Tibial nerve (tissue), 4 donors: ENCODE data around the gene CST6. TPM values are rescaled to one million over a fixed set of nuclear protein-coding genes. Genes with fewer than 3 reads are reported as not detected.

ENCODE experiments used
- DNase-seq, 2 donors: peaks; one replicate each; pipeline ENCODE4 v3.0.0-alpha.2; 2019; ENCODE audit warnings: low spot score in 2 of 2
- H3K27ac ChIP-seq, 4 donors: fragments of 200-600 bp; sonication (generic) in 3 of 4; one replicate each; pipeline ENCODE4 v1.5.1; 2017 to 2019; ENCODE audit warnings: mild to moderate bottlenecking in 1 of 4
- H3K27me3 ChIP-seq, 2 donors: fragments of 200-600 bp; sonication (generic) in 1 of 2; one replicate each; pipeline versions ENCODE4 v1.5.1 to v1.6.0; 2017 to 2019
- H3K36me3 ChIP-seq, 3 donors: fragments of 200-600 bp; sonication (generic); one replicate each; pipeline ENCODE4 v1.5.1; 2018 to 2019
- H3K4me1 ChIP-seq, 4 donors: fragments of 200-600 bp; sonication (generic) in 3 of 4; one replicate each; pipeline ENCODE4 v1.5.1; 2017 to 2019
- H3K4me3 ChIP-seq, 4 donors: fragments of 200-600 bp; sonication (generic) in 3 of 4; one replicate each; pipeline ENCODE4 v1.5.1; 2017 to 2019; ENCODE audit warnings: mild to moderate bottlenecking in 1 of 4, moderate library complexity in 1 of 4
- H3K9me3 ChIP-seq, 4 donors: fragments of 200-600 bp; sonication (generic) in 3 of 4; one replicate each; pipeline ENCODE4 v1.5.1; 2017 to 2019
- CTCF ChIP-seq, 5 experiments: fragments of 200-600 bp in 3 of 5; fragments of 450-650 bp in 2 of 5; sonication (generic) in 3 of 5; IDR thresholded peaks; one replicate each; pipeline ENCODE4 v1.5.1; 2016 to 2019; ENCODE audit warnings: antibody characterized with exemption in 5 of 5, mild to moderate bottlenecking in 3 of 5, moderate library complexity in 2 of 5
- EP300 ChIP-seq, 2 donors: sonication (generic); formaldehyde crosslinking; IDR thresholded peaks; one replicate each; pipeline ENCODE4 v1.6.1; 2017; ENCODE audit warnings: antibody characterized with exemption in 2 of 2, mild to moderate bottlenecking in 1 of 2
- POLR2A ChIP-seq, 2 donors: fragments of 450-650 bp; IDR thresholded peaks; one replicate each; pipeline ENCODE4 v1.6.1; 2017; ENCODE audit warnings: antibody characterized with exemption in 2 of 2, mild to moderate bottlenecking in 2 of 2, moderate library complexity in 2 of 2
- WGBS, 2 donors: methylation state at CpG; one replicate each; pipeline ENCODE4 v1.1.5; 2018; 5-methylcytosine and 5-hydroxymethylcytosine counted together
- total RNA-seq, 4 donors: library from RNA; depleted of rRNA; stranded (reverse); fragments of >200 nt; gene quantifications; one replicate each; pipeline ENCODE4 v1.1.0, GENCODE V29; 2016

CST6 gene
- total RNA-seq, 4 donors from 2014 or later = 1.2 TPM; not detected in 3

GRCh38 chr11:66026017-66026529 lies 14.3 kb downstream of the CST6 start, which contains the start of gene CATSPER1:
CATSPER1 (minus strand) TSS chr11:66026479; CDS start chr11:66026379, 100 bp downstream.
- no peaks in the 10 kb centered on the region for H3K27me3 ChIP-seq
- H3K36me3 ChIP-seq = no peaks in the 10 kb centered on the region
- H3K27ac ChIP-seq = no peak within 1 kb of the TSS
- H3K9me3 ChIP-seq = no peaks in the 10 kb centered on the region
- no peak within 1 kb of the TSS for H3K4me3 ChIP-seq
- WGBS, 2 donors = 91 to 92% methylated on average over 18 of the region's 18 CpGs
- H3K4me1 ChIP-seq = peaks cover 0 to 12% (median 1%) of the 10 kb centered on the region in 4 donors
- TF ChIP-seq POLR2A (IDR thresholded peaks at IDR 0.05) (no peak), EP300 (IDR thresholded peaks at IDR 0.05) (no peak), CTCF (IDR thresholded peaks at IDR 0.05) (no peak)
- no peak for DNase-seq

- WGBS, 2 donors = 80% methylated on average over 8 of the region's 8 CpGs
- TF ChIP-seq EP300 (IDR thresholded peaks at IDR 0.05) (no peak), CTCF (IDR thresholded peaks at IDR 0.05) (no peak), POLR2A (IDR thresholded peaks at IDR 0.05) (no peak)
- no peaks in the 10 kb centered on the region for H3K36me3 ChIP-seq
Measured at GRCh38 chr11:66032957-66033735, 21.3 kb downstream of the CST6 start.

GRCh38 chr11:66035653-66036333 lies 24.0 kb downstream of the CST6 start:
- Histone ChIP-seq H3K4me1 (no peaks in the 10 kb centered on the region), H3K27ac (no peak overlapping the region), H3K36me3 (no peaks in the 10 kb centered on the region), H3K4me3 (no peak overlapping the region), H3K9me3 (no peaks in the 10 kb centered on the region), H3K27me3 (no peaks in the 10 kb centered on the region)
- 65 to 71% methylated on average over 9 of the region's 9 CpGs for WGBS, 2 donors
- TF ChIP-seq POLR2A (IDR thresholded peaks at IDR 0.05) (no peak), CTCF (IDR thresholded peaks at IDR 0.05) (no peak), EP300 (IDR thresholded peaks at IDR 0.05) (no peak)
- no peak for DNase-seq

More at GRCh38 chr11:66032957-66033735, 21.3 kb downstream of the CST6 start:
- Histone ChIP-seq H3K4me1 (no peaks in the 10 kb centered on the region), H3K9me3 (no peaks in the 10 kb centered on the region), H3K27me3 (no peaks in the 10 kb centered on the region), H3K4me3 (no peak overlapping the region), H3K27ac (no peak overlapping the region)
- DNase-seq = no peak

GRCh38 chr11:66036334-66036710 lies 24.5 kb downstream of the CST6 start:
- Histone ChIP-seq H3K27me3 (no peaks in the 10 kb centered on the region), H3K36me3 (no peaks in the 10 kb centered on the region), H3K4me1 (no peaks in the 10 kb centered on the region), H3K4me3 (no peak overlapping the region), H3K27ac (no peak overlapping the region), H3K9me3 (no peaks in the 10 kb centered on the region)
- WGBS, 2 donors = 75 to 80% methylated on average over 5 of the region's 5 CpGs
- TF ChIP-seq CTCF (IDR thresholded peaks at IDR 0.05) = no peak
- TF ChIP-seq EP300 (IDR thresholded peaks at IDR 0.05) = no peak
- no peak for TF ChIP-seq POLR2A (IDR thresholded peaks at IDR 0.05)
- DNase-seq = no peak

- Histone ChIP-seq H3K36me3 (no peaks in the 10 kb centered on the region), H3K4me3 (no peak overlapping the region), H3K27ac (no peak overlapping the region), H3K27me3 (no peaks in the 10 kb centered on the region), H3K4me1 (no peaks in the 10 kb centered on the region), H3K9me3 (no peaks in the 10 kb centered on the region)
- 82 to 91% methylated on average over 3 of the region's 3 CpGs for WGBS, 2 donors
- no peak for TF ChIP-seq EP300 (IDR thresholded peaks at IDR 0.05)
- no peak for TF ChIP-seq POLR2A (IDR thresholded peaks at IDR 0.05)
- TF ChIP-seq CTCF (IDR thresholded peaks at IDR 0.05) = no peak
- no peak for DNase-seq
Measured at GRCh38 chr11:66037327-66037726, 25.5 kb downstream of the CST6 start.
